ENCODE measurements around the gene FAM180B.

FAM180B gene

GRCh38 chr11:47570651-47571356 is 15.7 kb upstream of the FAM180B start:
- Histone ChIP-seq H3K27me3 (ENCODE audit: control insufficient read depth, insufficient read depth, low read length) (no peaks in the 10 kb centered on the region), H3K9ac (ENCODE audit: low read depth, low read length) (no peak overlapping the region), H3K36me3 (ENCODE audit: insufficient read depth, low read length) (peaks cover 42% of the 10 kb centered on the region), H3K4me3 (ENCODE audit: low read length) (no peak overlapping the region), H3K9me3 (replicated peaks; ENCODE audit: low read length) (no peaks in the 10 kb centered on the region), H3K4me1 (ENCODE audit: control insufficient read depth, insufficient read depth, low read length) (peaks cover 21% of the 10 kb centered on the region), H3K4me2 (ENCODE audit: low read length) (no peak overlapping the region)

DNA sequence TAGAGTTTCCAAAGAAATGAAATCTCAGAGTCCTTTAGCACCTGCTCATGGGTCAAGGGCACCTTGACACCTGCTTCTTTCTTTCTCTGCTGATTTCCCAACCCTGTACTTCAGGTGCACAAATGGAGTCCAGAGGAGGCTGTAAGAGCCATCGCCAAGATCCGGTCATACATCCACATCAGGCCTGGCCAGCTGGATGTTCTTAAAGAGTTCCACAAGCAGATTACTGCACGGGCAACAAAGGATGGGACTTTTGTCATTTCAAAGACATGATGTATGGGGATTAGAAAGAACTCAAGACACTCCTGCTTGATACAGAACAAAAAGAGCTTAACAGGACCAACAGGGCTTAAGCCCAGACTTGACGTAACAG is 15.1 kb upstream of the FAM180B start:
- peaks cover 42% of the 10 kb centered on the region for H3K36me3 ChIP-seq (ENCODE audit: insufficient read depth, low read length)

GRCh38 chr11:47571895-47572294 is 14.6 kb upstream of the FAM180B start:
- no peaks in the 10 kb centered on the region for H3K27me3 ChIP-seq (ENCODE audit: control insufficient read depth, insufficient read depth, low read length)
- no peaks in the 10 kb centered on the region for H3K9me3 ChIP-seq (replicated peaks; ENCODE audit: low read length)
- H3K4me2 ChIP-seq (ENCODE audit: low read length), result peak overlapping the region; percentile 42
- no peak overlapping the region for H3K4me3 ChIP-seq (ENCODE audit: low read length)
- peak overlapping the region; percentile 55 for H3K9ac ChIP-seq (ENCODE audit: low read depth, low read length)
- peaks cover 44% of the 10 kb centered on the region for H3K36me3 ChIP-seq (ENCODE audit: insufficient read depth, low read length)
- peaks cover 21% of the 10 kb centered on the region for H3K4me1 ChIP-seq (ENCODE audit: control insufficient read depth, insufficient read depth, low read length)

More for the DNA sequence above, 15.1 kb upstream of the FAM180B start:
- H3K9me3 ChIP-seq (replicated peaks; ENCODE audit: low read length), result no peaks in the 10 kb centered on the region
- peaks cover 21% of the 10 kb centered on the region for H3K4me1 ChIP-seq (ENCODE audit: control insufficient read depth, insufficient read depth, low read length)
- H3K27me3 ChIP-seq (ENCODE audit: control insufficient read depth, insufficient read depth, low read length), result no peaks in the 10 kb centered on the region
- no peak overlapping the region for H3K4me3 ChIP-seq (ENCODE audit: low read length)
- H3K4me2 ChIP-seq (ENCODE audit: low read length), result no peak overlapping the region
- no peak overlapping the region for H3K9ac ChIP-seq (ENCODE audit: low read depth, low read length)

GRCh38 chr11:47572715-47573255 is 13.7 kb upstream of the FAM180B start:
- no peak overlapping the region for H3K4me3 ChIP-seq (ENCODE audit: low read length)
- peak overlapping the region; percentile 55 for H3K9ac ChIP-seq (ENCODE audit: low read depth, low read length)
- peaks cover 48% of the 10 kb centered on the region for H3K36me3 ChIP-seq (ENCODE audit: insufficient read depth, low read length)
- no peaks in the 10 kb centered on the region for H3K27me3 ChIP-seq (ENCODE audit: control insufficient read depth, insufficient read depth, low read length)
- no peaks in the 10 kb centered on the region for H3K9me3 ChIP-seq (replicated peaks; ENCODE audit: low read length)
- peak overlapping the region; percentile 42 for H3K4me2 ChIP-seq (ENCODE audit: low read length)
- peaks cover 26% of the 10 kb centered on the region for H3K4me1 ChIP-seq (ENCODE audit: control insufficient read depth, insufficient read depth, low read length)

GRCh38 chr11:47573321-47573720 is 13.2 kb upstream of the FAM180B start:
- peak overlapping the region; percentile 42 for H3K4me2 ChIP-seq (ENCODE audit: low read length)
- no peak overlapping the region for H3K4me3 ChIP-seq (ENCODE audit: low read length)
- peaks cover 29% of the 10 kb centered on the region for H3K4me1 ChIP-seq (ENCODE audit: control insufficient read depth, insufficient read depth, low read length)
- H3K9me3 ChIP-seq (replicated peaks; ENCODE audit: low read length), result no peaks in the 10 kb centered on the region
- H3K27me3 ChIP-seq (ENCODE audit: control insufficient read depth, insufficient read depth, low read length), result no peaks in the 10 kb centered on the region
- H3K36me3 ChIP-seq (ENCODE audit: insufficient read depth, low read length), result peaks cover 48% of the 10 kb centered on the region
- no peak overlapping the region for H3K9ac ChIP-seq (ENCODE audit: low read depth, low read length)

DNA sequence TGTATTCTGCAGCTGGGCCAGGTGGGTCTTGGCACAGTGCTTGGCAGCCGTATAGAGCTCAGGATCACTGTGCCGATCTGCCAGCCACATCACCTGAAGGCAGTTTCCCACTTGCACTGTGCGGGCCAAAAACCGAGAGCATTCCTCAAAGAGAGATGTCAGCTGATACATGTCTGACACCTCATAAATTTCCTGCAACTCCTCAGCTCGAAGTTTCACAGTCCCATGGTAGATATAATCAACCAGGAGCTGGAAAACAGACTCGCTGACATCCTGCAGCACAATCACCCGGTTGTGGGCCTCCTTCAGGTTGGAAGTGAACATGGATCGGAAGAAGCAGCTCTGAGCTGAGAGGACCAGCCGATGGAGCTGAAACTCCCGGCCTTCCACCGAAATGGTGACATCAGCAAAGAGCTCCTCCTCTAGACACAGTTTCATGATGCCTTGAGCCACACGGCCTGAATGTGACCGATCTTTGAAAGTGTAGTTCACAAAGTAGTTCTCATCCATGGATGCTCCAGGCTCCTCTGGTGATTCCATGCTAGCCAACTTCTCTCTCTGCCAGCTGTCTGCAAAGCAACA is 8.9 kb upstream of the FAM180B start:
- Histone ChIP-seq H3K4me1 (ENCODE audit: control insufficient read depth, insufficient read depth, low read length) (peaks cover 24% of the 10 kb centered on the region), H3K4me2 (ENCODE audit: low read length) (peak overlapping the region; percentile 96), H3K36me3 (ENCODE audit: insufficient read depth, low read length) (peaks cover 46% of the 10 kb centered on the region), H3K4me3 (ENCODE audit: low read length) (peak overlapping the region; percentile 92), H3K27me3 (ENCODE audit: control insufficient read depth, insufficient read depth, low read length) (no peaks in the 10 kb centered on the region), H3K9ac (ENCODE audit: low read depth, low read length) (peak overlapping the region; percentile 94), H3K9me3 (replicated peaks; ENCODE audit: low read length) (no peaks in the 10 kb centered on the region)

- Histone ChIP-seq H3K27me3 (ENCODE audit: control insufficient read depth, insufficient read depth, low read length) (no peaks in the 10 kb centered on the region), H3K4me3 (ENCODE audit: low read length) (peak within 1 kb of the TSS; percentile 92), H3K9me3 (replicated peaks; ENCODE audit: low read length) (no peaks in the 10 kb centered on the region), H3K4me1 (ENCODE audit: control insufficient read depth, insufficient read depth, low read length) (peaks cover 16% of the 10 kb centered on the region), H3K9ac (ENCODE audit: low read depth, low read length) (peak within 1 kb of the TSS; percentile 94), H3K36me3 (ENCODE audit: insufficient read depth, low read length) (peaks cover 45% of the 10 kb centered on the region), H3K4me2 (ENCODE audit: low read length) (peak within 1 kb of the TSS; percentile 96)
Measured at GRCh38 chr11:47578524-47579494, 7.7 kb upstream of the FAM180B start, which contains the start of the genes KBTBD4 and NDUFS3. Gene KBTBD4, minus strand, starts transcription at chr11:47578970. Its CDS starts 19 bp downstream, at chr11:47578951. Gene NDUFS3, plus strand, starts transcription at chr11:47579074. Its CDS starts 18 bp downstream, at chr11:47579092.

DNA sequence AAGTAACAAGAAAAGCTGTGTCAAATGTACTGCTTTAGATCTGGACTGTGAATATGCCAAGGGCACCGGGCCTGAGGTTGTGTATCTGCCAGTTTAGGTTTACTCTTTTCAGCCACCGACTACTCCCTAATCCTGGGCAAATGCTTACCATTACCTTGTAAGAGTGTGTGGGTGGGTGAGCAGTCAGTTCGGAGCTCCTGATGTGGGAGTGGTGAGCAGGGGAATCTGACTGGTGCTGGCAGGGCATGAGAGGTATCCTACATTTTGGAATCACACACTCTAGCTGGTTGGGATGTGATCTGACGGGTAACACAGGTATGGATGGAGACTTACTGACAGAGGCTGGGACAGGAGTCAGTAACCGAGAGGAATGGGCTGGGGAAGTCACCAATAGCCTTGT is 2.6 kb upstream of the FAM180B start:
- Histone ChIP-seq H3K4me2 (ENCODE audit: low read length) (no peak overlapping the region), H3K36me3 (ENCODE audit: insufficient read depth, low read length) (peaks cover 37% of the 10 kb centered on the region), H3K27me3 (ENCODE audit: control insufficient read depth, insufficient read depth, low read length) (no peaks in the 10 kb centered on the region), H3K9me3 (replicated peaks; ENCODE audit: low read length) (no peaks in the 10 kb centered on the region), H3K4me3 (ENCODE audit: low read length) (no peak overlapping the region), H3K4me1 (ENCODE audit: control insufficient read depth, insufficient read depth, low read length) (peaks cover 16% of the 10 kb centered on the region), H3K9ac (ENCODE audit: low read depth, low read length) (no peak overlapping the region)

- no peak overlapping the region for H3K4me2 ChIP-seq (ENCODE audit: low read length)
- peaks cover 8% of the 10 kb centered on the region for H3K4me1 ChIP-seq (ENCODE audit: control insufficient read depth, insufficient read depth, low read length)
- H3K4me3 ChIP-seq (ENCODE audit: low read length), result no peak overlapping the region
- peaks cover 22% of the 10 kb centered on the region for H3K36me3 ChIP-seq (ENCODE audit: insufficient read depth, low read length)
- H3K27me3 ChIP-seq (ENCODE audit: control insufficient read depth, insufficient read depth, low read length), result peaks cover 19% of the 10 kb centered on the region
- no peak overlapping the region for H3K9ac ChIP-seq (ENCODE audit: low read depth, low read length)
- H3K9me3 ChIP-seq (replicated peaks; ENCODE audit: low read length), result no peaks in the 10 kb centered on the region
Measured at GRCh38 chr11:47587039-47587716, 700 bp downstream of the FAM180B start.

DNA sequence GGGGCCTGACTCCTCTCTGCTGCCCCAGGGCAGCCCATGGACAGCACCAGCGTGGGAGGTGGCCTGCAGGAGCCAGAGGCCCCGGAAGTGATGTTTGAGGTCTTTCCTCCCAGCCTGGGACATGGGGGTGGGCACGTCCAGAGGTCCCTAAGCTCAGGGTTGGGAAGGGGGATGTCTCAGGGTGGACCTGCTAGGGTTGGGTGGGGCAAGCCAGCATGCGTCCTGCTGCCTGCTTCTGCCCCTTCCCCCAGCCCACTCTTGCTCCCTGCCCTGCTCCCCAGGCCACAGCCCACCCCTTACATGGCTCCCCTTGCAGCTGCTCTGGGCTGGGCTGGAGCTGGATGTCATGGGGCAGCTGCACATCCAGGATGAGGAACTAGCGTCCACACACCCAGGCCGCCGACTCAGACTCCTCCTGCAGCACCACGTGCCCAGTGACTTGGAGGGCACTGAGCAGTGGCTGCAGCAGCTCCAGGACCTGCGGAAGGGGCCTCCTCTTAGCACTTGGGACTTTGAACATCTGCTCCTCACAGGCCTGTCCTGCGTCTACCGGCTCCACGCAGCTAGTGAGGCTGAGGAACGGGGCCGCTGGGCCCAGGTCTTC is 1.3 kb downstream of the FAM180B start:
- peaks cover 25% of the 10 kb centered on the region for H3K27me3 ChIP-seq (ENCODE audit: control insufficient read depth, insufficient read depth, low read length)
- no peak overlapping the region for H3K4me2 ChIP-seq (ENCODE audit: low read length)
- H3K4me1 ChIP-seq (ENCODE audit: control insufficient read depth, insufficient read depth, low read length), result peaks cover 8% of the 10 kb centered on the region
- no peak overlapping the region for H3K9ac ChIP-seq (ENCODE audit: low read depth, low read length)
- peaks cover 16% of the 10 kb centered on the region for H3K36me3 ChIP-seq (ENCODE audit: insufficient read depth, low read length)
- H3K4me3 ChIP-seq (ENCODE audit: low read length), result no peak overlapping the region
- H3K9me3 ChIP-seq (replicated peaks; ENCODE audit: low read length), result no peaks in the 10 kb centered on the region

Measured in skeletal muscle satellite cell (primary cell).